Measurements from ENCODE around the gene SETD4. TPM values are rescaled to one million over a fixed set of nuclear protein-coding genes. Genes with fewer than 3 reads are reported as not detected.

SETD4 gene
- total RNA-seq, 3 donors from 2014 or later = 15.9 to 18.8 (median 17.2) TPM

DNA sequence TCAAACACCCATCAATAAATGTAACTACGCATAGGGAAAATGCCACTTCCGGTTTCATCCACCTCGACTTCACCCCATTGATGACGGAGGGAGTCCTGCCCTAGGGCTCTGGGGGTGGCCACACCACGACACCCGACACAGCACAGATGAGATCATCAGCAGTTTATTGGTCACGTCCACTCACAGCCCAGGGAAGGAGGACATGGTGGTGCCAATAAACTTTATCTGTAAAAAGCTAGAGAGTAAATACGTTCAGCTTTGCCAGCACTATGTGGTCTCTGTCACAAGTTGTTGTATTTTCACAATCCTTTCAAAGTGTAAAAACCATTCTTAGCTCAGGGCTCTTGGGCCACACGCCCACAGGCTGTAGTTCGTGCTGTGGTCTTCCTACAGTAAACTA lies 16.3 kb downstream of the SETD4 start:
- Mint-ChIP-seq H3K36me3 (ENCODE audit: insufficient read depth) (peaks cover 40% of the 10 kb centered on the region), H3K4me3 (no peak overlapping the region), H3K27me3 (ENCODE audit: low read depth) (no peaks in the 10 kb centered on the region), H3K4me1 (ENCODE audit: low read depth) (no peaks in the 10 kb centered on the region), H3K9me3 (no peaks in the 10 kb centered on the region)
- no peak for DNase-seq
- ATAC-seq = no peak

DNA sequence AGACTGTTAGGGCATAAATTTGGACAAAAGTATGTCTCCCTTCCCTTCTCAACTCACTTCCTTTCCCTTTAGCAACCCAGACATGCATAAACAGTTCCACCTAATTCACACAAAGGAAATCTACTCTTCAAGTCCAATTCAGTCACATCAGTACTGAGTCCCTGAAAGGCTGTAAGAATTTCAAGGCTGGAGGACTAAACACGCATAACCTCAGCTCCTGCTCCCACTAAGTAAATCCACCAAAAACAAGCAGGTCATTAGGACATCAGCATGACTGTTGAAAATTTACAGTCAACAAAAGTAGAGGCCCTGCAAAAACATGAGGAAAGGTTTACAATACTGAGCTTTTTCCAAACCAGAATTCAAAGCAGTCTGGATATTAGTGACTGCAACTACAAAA lies 18.4 kb downstream of the SETD4 start:
- H3K36me3 Mint-ChIP-seq (ENCODE audit: insufficient read depth) = peaks cover 44% of the 10 kb centered on the region
- no peak overlapping the region for H3K4me3 Mint-ChIP-seq
- no peaks in the 10 kb centered on the region for H3K4me1 Mint-ChIP-seq (ENCODE audit: low read depth)
- ATAC-seq = no peak
- no peaks in the 10 kb centered on the region for H3K27me3 Mint-ChIP-seq (ENCODE audit: low read depth)
- no peaks in the 10 kb centered on the region for H3K9me3 Mint-ChIP-seq
- DNase-seq = no peak

DNA sequence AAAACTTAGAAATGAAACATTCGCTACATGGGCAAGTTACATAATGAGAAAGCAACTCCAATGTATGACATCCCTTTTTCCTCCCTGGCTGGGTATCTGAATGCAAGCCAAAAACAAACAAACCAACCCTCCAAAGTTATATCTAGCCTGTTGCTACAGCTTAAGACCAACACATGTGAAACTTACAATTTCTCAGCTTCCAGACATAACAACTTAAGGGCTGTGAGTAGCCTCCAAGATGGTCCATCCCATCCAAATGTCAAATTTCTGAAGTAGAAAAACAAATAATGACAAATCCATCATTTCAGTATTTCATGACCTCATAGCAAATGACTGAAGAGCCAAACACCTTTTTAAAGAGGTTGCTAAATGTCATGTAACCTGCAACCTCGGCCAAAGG lies 19.9 kb downstream of the SETD4 start:
- Mint-ChIP-seq H3K36me3 (ENCODE audit: insufficient read depth) (peaks cover 46% of the 10 kb centered on the region), H3K27me3 (ENCODE audit: low read depth) (no peaks in the 10 kb centered on the region), H3K4me1 (ENCODE audit: low read depth) (no peaks in the 10 kb centered on the region), H3K9me3 (no peaks in the 10 kb centered on the region), H3K4me3 (no peak overlapping the region)
- no peak for ATAC-seq
- DNase-seq = no peak

DNA sequence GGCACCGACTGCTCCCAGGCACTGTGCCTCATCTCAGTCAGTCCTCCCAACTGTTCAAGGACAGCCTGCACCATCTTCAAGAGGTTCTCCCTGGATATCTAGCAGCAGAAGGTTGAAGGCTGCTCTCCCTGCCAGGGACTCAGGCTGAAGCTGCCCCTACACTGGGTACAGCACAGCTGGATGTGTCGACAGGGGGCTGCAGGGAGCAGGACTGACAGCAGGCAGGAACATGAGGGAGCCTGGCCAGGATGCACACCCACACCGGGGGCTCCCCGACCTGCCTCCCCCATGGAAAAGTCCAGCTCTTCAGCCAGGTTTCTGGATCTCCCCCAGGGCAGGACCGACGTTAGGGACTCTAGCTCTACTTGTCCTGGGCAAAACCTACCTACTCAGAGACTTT lies 20.5 kb downstream of the SETD4 start:
- no peak for ATAC-seq
- DNase-seq = no peak
- Mint-ChIP-seq H3K4me1 (ENCODE audit: low read depth) (no peaks in the 10 kb centered on the region), H3K9me3 (no peaks in the 10 kb centered on the region), H3K27me3 (ENCODE audit: low read depth) (no peaks in the 10 kb centered on the region), H3K4me3 (no peak overlapping the region), H3K36me3 (ENCODE audit: insufficient read depth) (peaks cover 48% of the 10 kb centered on the region)

GRCh38 chr21:36038701-36039497 lies 21.4 kb downstream of the SETD4 start:
- ATAC-seq (no peak), DNase-seq (no peak)
- H3K4me3 Mint-ChIP-seq = no peak overlapping the region
- no peaks in the 10 kb centered on the region for H3K27me3 Mint-ChIP-seq (ENCODE audit: low read depth)
- no peaks in the 10 kb centered on the region for H3K9me3 Mint-ChIP-seq
- peaks cover 39% of the 10 kb centered on the region for H3K36me3 Mint-ChIP-seq (ENCODE audit: insufficient read depth)
- H3K4me1 Mint-ChIP-seq (ENCODE audit: low read depth) = no peaks in the 10 kb centered on the region

DNA sequence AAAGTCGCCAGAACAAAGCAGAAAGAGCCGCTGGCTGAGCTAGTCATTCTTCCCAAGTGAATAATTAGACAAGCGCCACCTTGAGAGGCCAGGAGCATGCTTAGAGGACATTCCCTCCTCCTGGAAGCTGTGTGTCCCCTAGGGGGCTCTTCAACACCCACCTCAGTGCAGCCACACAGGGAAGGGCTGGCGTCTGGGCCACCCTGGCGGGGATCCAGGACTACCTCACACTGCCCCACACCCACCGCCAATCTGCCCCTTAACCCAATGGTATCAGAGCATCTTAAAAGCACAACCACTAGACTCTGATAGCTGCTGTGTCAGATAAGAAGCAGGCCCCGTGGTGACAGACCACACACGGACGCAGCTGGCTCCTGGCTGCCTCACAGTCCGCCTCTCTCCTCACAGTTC lies 24.9 kb downstream of the SETD4 start:
- no peaks in the 10 kb centered on the region for H3K4me1 Mint-ChIP-seq (ENCODE audit: low read depth)
- H3K9me3 Mint-ChIP-seq = no peaks in the 10 kb centered on the region

DNA sequence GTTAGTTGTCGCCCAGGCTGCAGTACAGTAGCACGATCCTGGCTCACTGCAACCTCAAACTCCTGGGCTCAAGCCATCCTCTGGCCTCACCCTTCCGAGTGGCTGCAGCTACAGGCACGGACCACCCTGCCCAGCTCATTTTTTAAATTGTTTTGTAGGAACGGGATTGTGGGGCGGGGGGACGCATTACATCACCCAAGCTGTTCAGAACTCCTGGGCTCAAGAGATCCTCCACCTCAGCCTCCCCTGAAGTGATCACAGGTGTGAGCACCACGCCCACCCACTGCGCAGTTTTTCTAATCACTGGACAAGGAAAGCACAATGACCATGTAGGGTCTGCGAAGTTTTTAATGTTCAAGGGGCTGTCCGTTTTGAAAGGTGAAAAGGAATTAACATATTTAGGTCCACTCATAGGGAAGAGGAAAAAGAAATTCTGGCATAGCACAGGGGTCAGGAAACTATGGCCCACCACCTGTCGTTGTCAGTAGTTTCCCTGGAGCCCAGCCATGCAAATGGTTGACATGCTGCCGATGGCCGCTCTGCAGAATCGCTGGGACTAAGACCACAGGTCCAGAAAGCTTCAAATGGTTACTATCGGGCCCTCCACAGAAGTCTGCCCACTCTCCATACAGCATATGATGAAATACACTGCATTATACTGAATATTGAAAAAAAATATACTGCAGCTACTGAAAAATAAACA lies 26.0 kb downstream of the SETD4 start:
- Mint-ChIP-seq H3K9me3 (no peaks in the 10 kb centered on the region), H3K4me3 (no peak overlapping the region), H3K36me3 (ENCODE audit: insufficient read depth) (peaks cover 32% of the 10 kb centered on the region), H3K4me1 (ENCODE audit: low read depth) (no peaks in the 10 kb centered on the region), H3K27me3 (ENCODE audit: low read depth) (no peaks in the 10 kb centered on the region)
- ATAC-seq (no peak), DNase-seq (no peak)

More for the DNA sequence above, 24.9 kb downstream of the SETD4 start:
- Mint-ChIP-seq H3K27me3 (ENCODE audit: low read depth) (no peaks in the 10 kb centered on the region), H3K36me3 (ENCODE audit: insufficient read depth) (peaks cover 35% of the 10 kb centered on the region), H3K4me3 (no peak overlapping the region)
- no peak for ATAC-seq
- no peak for DNase-seq

GRCh38 chr21:36032647-36033406 lies 27.5 kb downstream of the SETD4 start:
- H3K27me3 Mint-ChIP-seq (ENCODE audit: low read depth) = no peaks in the 10 kb centered on the region
- DNase-seq (no peak), ATAC-seq (no peak)
- H3K4me3 Mint-ChIP-seq = no peak overlapping the region
- no peaks in the 10 kb centered on the region for H3K9me3 Mint-ChIP-seq
- peaks cover 5% of the 10 kb centered on the region for H3K4me1 Mint-ChIP-seq (ENCODE audit: low read depth)
- H3K36me3 Mint-ChIP-seq (ENCODE audit: insufficient read depth) = peaks cover 19% of the 10 kb centered on the region

DNA sequence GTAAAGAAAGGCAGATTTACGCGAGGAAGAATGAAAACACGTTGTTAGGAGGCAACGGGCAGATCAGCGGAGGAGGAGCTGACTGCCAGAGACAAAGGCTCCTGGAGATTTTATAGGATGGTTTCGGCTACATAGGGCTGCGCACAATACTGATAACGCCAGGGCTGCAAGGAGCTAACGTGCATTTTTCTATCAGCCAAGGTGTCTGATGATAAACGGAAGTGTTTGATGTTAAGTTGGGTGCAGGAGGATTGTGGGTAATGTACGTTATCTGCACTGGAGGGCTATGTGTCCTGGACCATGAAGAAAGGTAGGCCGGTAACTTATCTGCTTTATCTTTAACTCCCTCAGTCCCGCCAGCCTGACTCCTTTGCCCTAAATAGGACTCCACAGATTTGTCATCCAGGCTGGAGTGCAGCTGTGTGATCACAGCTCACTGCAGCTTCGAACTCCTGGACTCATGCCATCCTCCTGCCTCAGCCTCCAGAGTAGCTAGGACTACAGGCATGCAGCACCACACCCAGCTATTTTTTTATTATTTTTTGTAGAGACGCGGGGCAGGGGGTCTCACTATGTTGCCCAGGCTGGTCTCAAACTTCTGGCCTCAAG lies 29.6 kb downstream of the SETD4 start:
- H3K9me3 Mint-ChIP-seq = no peaks in the 10 kb centered on the region
- ATAC-seq = no peak
- DNase-seq = no peak
- H3K27me3 Mint-ChIP-seq (ENCODE audit: low read depth) = no peaks in the 10 kb centered on the region
- peaks cover 5% of the 10 kb centered on the region for H3K4me1 Mint-ChIP-seq (ENCODE audit: low read depth)
- peaks cover 12% of the 10 kb centered on the region for H3K36me3 Mint-ChIP-seq (ENCODE audit: insufficient read depth)
- no peak overlapping the region for H3K4me3 Mint-ChIP-seq

GRCh38 chr21:36029309-36029708 lies 31.0 kb downstream of the SETD4 start:
- Mint-ChIP-seq H3K9me3 (no peaks in the 10 kb centered on the region), H3K36me3 (ENCODE audit: insufficient read depth) (peaks cover 4% of the 10 kb centered on the region), H3K4me3 (no peak overlapping the region), H3K27me3 (ENCODE audit: low read depth) (no peaks in the 10 kb centered on the region), H3K4me1 (ENCODE audit: low read depth) (peaks cover 5% of the 10 kb centered on the region)
- ATAC-seq (no peak), DNase-seq (no peak)

GRCh38 chr21:36028127-36029069 lies 31.9 kb downstream of the SETD4 start:
- ATAC-seq (peak; percentile 79 to 89), DNase-seq (peak; percentile 57)
- Mint-ChIP-seq H3K9me3 (no peaks in the 10 kb centered on the region), H3K4me3 (no peak overlapping the region), H3K4me1 (ENCODE audit: low read depth) (peaks cover 5% of the 10 kb centered on the region), H3K27me3 (ENCODE audit: low read depth) (no peaks in the 10 kb centered on the region), H3K36me3 (ENCODE audit: insufficient read depth) (peaks cover 3% of the 10 kb centered on the region)

DNA sequence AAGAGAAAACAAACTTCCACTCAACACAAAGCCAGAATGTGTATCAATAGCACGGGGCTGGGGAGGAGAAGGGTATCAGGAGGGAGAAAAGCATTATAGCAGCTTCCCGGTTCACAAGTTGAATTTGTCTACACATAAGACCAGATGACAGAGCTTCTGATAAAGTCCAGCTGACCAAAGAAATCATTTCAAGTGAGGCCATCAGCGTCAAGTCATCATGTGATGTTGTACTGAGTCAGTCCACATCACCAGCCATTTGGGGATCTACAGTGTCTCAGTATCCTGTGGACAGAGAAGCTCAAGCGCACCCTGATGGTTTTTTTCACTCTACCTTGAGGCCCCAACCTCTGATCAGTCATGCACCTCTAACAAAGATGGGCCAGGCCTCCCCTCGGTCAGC lies 33.0 kb downstream of the SETD4 start:
- H3K4me1 Mint-ChIP-seq (ENCODE audit: low read depth) = peaks cover 5% of the 10 kb centered on the region
- H3K27me3 Mint-ChIP-seq (ENCODE audit: low read depth) = no peaks in the 10 kb centered on the region
- DNase-seq = no peak
- no peaks in the 10 kb centered on the region for H3K36me3 Mint-ChIP-seq (ENCODE audit: insufficient read depth)
- ATAC-seq = no peak
- no peaks in the 10 kb centered on the region for H3K9me3 Mint-ChIP-seq
- H3K4me3 Mint-ChIP-seq = no peak overlapping the region

- Mint-ChIP-seq H3K4me3 (no peak overlapping the region), H3K4me1 (ENCODE audit: low read depth) (peaks cover 5% of the 10 kb centered on the region), H3K27me3 (ENCODE audit: low read depth) (no peaks in the 10 kb centered on the region), H3K36me3 (ENCODE audit: insufficient read depth) (peaks cover 6% of the 10 kb centered on the region), H3K9me3 (peaks cover 4% of the 10 kb centered on the region)
- DNase-seq (no peak), ATAC-seq (no peak)
Observed at GRCh38 chr21:36024782-36025181, 35.5 kb downstream of the SETD4 start.

All from activated T-cell treated with anti-CD3 and anti-CD28 coated beads, Interleukin-2, amount 50 U/mL, for 4 hours (primary cell).